Measurements from ENCODE around the gene SNX8.

Gene SNX8

GRCh38 chr7:2202901-2203765, 111.1 kb downstream of the SNX8 start:
- H3K27me3 ChIP-seq (ENCODE audit: insufficient read depth, low read length): no peaks in the 10 kb centered on the region
- no peak overlapping the region for H3K4me3 ChIP-seq (ENCODE audit: low read depth, low read length)
- H3K4me1 ChIP-seq (ENCODE audit: control insufficient read depth, insufficient read depth, low read length, unreplicated experiment): no peaks in the 10 kb centered on the region
- H3K27ac ChIP-seq (ENCODE audit: low read depth, low read length): no peak overlapping the region
- peaks cover 6% of the 10 kb centered on the region; the same call in 1 of the 2 replicates for H3K36me3 ChIP-seq (ENCODE audit: insufficient read depth, low read length)
- H2AFZ ChIP-seq (ENCODE audit: low read length, unreplicated experiment): no peak overlapping the region
- H3K79me2 ChIP-seq (ENCODE audit: control insufficient read depth, insufficient read depth, low read length, unreplicated experiment): no peaks in the 10 kb centered on the region

- Histone ChIP-seq H2AFZ (ENCODE audit: low read length, unreplicated experiment) (no peak overlapping the region), H3K36me3 (ENCODE audit: insufficient read depth, low read length) (peaks cover 6% of the 10 kb centered on the region; the same call in 1 of the 2 replicates), H3K27me3 (ENCODE audit: insufficient read depth, low read length) (no peaks in the 10 kb centered on the region), H3K4me3 (ENCODE audit: low read depth, low read length) (no peak overlapping the region), H3K27ac (ENCODE audit: low read depth, low read length) (no peak overlapping the region), H3K79me2 (ENCODE audit: control insufficient read depth, insufficient read depth, low read length, unreplicated experiment) (no peaks in the 10 kb centered on the region), H3K4me1 (ENCODE audit: control insufficient read depth, insufficient read depth, low read length, unreplicated experiment) (no peaks in the 10 kb centered on the region)
These were observed 111.9 kb downstream of the SNX8 start for GRCh38 chr7:2202361-2202761.
